Left ventricle myocardium inferior (tissue), 1 donor: ENCODE data around the gene RAB31. TPM values are rescaled to one million over a fixed set of nuclear protein-coding genes. Genes with fewer than 3 reads are reported as not detected.

Experiments
- DNase-seq: peaks from one replicate; pipeline ENCODE4 v3.0.0-alpha.2; 2020
- H3K27ac ChIP-seq: fragments of 200-600 bp; replicated peaks from 2 replicates; pipeline ENCODE4 v1.8.0; 2021
- H3K27me3 ChIP-seq: fragments of 200-600 bp; 2 replicates; pipeline ENCODE4 v1.8.0; 2021; ENCODE audit warnings: low read depth
- H3K36me3 ChIP-seq: fragments of 200-600 bp; 2 replicates; pipeline ENCODE4 v1.8.0; 2021
- H3K4me1 ChIP-seq: fragments of 200-600 bp; 2 replicates; pipeline ENCODE4 v1.8.0; 2021
- H3K4me3 ChIP-seq: fragments of 200-600 bp; 2 replicates; pipeline ENCODE4 v1.8.0; 2021; ENCODE audit warnings: mild to moderate bottlenecking, moderate library complexity
- H3K9me3 ChIP-seq: fragments of 200-600 bp; replicated peaks from 2 replicates; pipeline ENCODE4 v1.8.0; 2021
- intact Hi-C: fragments of 100-400 bp; cut with micrococcal nuclease; formaldehyde crosslinking; loops from one replicate; pipeline ENCODE4 v1.11.0; 2022
- total RNA-seq: library from RNA; stranded (reverse); fragmentation: NEBNext Ultra II Directional; extraction: Animal tissue kit (Norgen Biotek cat#: 25700); gene quantifications from one replicate; pipeline ENCODE4 v1.2.1, GENCODE V29; 2021
- TF ChIP-seq, protein P1 (sequence below): fragments of 200-600 bp; IDR thresholded peaks from 2 replicates; pipeline ENCODE4 v1.8.0; 2021; ENCODE audit warnings: antibody characterized with exemption, mild to moderate bottlenecking, borderline replicate concordance
- donor health status: DM: no; HTN: yes; CAD: no; lungs with severe emphysema.

Gene RAB31
- total RNA-seq, 1 donor from 2014 or later = 12.0 TPM

DNA sequence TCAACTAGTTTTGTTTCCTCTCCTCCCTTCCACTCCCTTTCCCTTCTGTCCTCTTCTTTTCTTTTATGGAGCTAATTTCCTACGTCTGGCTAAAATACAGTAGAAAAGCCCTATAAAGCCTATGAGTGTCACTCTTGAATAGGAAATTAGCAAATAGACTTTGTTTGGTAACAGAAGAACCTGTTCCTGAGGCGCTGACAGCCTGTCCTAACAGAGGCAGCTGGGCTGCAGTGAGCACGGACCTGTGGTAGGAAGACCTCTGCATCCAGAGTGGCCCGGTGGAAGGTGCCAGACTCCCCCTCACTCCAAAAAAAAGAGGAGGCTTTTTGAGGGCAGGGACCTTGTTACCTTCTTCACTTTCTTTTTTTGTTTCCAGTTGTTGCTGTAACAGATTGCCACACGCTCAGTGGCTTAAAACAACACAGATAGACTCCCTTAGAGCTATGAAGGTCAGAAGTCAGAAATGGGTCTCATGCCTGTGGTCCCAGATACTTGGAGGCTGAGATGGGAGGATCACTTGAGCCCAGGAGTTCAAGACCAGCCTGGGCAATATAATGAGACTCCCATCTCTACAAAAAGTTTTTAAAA, 96.5 kb downstream of the RAB31 start:
- Histone ChIP-seq H3K4me1 (peaks cover 54% of the 10 kb centered on the region), H3K4me3 (peak overlapping the region; percentile 15), H3K9me3 (no peaks in the 10 kb centered on the region), H3K36me3 (no peaks in the 10 kb centered on the region), H3K27ac (peak overlapping the region; percentile 91), H3K27me3 (no peaks in the 10 kb centered on the region)
- intact Hi-C loops = no loop called here
- DNase-seq = no peak
- TF ChIP-seq, protein P1, sequence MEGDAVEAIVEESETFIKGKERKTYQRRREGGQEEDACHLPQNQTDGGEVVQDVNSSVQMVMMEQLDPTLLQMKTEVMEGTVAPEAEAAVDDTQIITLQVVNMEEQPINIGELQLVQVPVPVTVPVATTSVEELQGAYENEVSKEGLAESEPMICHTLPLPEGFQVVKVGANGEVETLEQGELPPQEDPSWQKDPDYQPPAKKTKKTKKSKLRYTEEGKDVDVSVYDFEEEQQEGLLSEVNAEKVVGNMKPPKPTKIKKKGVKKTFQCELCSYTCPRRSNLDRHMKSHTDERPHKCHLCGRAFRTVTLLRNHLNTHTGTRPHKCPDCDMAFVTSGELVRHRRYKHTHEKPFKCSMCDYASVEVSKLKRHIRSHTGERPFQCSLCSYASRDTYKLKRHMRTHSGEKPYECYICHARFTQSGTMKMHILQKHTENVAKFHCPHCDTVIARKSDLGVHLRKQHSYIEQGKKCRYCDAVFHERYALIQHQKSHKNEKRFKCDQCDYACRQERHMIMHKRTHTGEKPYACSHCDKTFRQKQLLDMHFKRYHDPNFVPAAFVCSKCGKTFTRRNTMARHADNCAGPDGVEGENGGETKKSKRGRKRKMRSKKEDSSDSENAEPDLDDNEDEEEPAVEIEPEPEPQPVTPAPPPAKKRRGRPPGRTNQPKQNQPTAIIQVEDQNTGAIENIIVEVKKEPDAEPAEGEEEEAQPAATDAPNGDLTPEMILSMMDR = no peak

DNA sequence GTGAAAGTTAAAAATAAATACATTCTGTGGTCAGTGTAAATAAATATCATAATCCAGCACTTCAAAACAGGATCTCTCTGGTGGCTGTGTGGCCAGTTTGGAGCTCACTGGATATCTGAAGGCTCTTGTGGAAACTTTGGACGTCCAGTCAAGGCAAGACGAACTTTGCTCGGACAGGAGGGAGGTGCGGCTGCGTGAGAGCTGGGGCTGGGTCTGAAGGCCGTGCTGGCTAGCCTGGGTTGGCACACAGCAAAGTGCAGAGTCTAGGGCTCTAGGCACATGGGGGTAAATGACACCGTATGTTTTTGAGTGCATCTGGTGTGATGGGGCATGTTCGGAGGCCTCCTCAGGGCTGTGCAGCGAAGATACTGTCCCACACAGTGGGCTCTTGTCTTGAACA, 98.8 kb downstream of the RAB31 start:
- H3K4me3 ChIP-seq = no peak overlapping the region
- no peaks in the 10 kb centered on the region for H3K27me3 ChIP-seq
- H3K27ac ChIP-seq = no peak overlapping the region
- TF ChIP-seq, protein P1 = no peak
- H3K9me3 ChIP-seq = no peaks in the 10 kb centered on the region
- H3K36me3 ChIP-seq = no peaks in the 10 kb centered on the region
- peaks cover 72% of the 10 kb centered on the region for H3K4me1 ChIP-seq
- intact Hi-C loops = no loop called here
- DNase-seq = no peak

DNA sequence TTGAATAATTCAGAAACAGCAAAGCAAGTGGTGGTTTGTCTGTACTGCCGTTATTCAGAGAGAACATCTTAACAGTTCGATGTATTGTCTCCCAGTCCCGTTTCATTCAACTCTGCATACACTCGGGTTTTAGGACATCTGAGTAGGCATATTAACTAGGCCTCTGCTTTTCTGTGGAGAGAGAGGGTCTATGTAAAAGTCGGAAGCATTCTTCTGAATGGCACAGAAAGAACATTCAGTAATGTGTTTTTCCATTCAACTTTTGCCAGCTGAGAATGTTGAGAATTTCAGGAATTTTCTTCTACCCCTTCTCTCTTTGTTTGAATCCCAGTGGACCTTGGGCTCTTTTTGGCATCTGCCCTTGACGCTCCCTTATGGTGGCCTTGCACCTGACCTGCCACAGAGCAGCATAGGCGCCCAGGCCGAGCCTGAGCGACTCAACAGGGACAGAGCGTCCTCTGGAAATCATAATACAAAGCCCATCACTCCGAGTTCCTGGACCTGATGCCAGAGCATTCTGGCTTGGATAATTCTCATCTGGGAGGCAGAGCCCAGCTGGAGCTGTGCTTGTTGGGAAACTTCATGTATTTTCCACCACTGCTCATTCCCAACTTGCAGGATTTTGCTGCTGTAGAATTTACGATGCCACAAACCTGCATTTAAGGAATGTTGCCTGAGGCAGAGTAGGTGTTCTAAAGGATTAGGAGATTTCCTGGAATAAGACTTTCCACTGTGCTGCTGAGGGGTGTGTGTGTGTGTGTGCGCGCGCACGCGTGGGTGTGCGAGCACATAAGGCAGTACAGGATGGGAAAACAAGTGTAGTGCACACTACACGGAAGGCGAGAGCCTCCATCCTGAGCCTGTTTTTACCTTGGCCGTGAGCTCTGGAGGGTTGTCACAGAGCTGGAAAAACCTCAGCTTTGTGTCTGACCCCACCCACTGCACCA, 100.5 kb downstream of the RAB31 start:
- H3K27me3 ChIP-seq = no peaks in the 10 kb centered on the region
- TF ChIP-seq, protein P1 = no peak
- H3K4me3 ChIP-seq = no peak overlapping the region
- peak; percentile 51 for DNase-seq
- H3K4me1 ChIP-seq = peaks cover 57% of the 10 kb centered on the region
- H3K36me3 ChIP-seq = no peaks in the 10 kb centered on the region
- H3K9me3 ChIP-seq = no peaks in the 10 kb centered on the region
- intact Hi-C loops = no loop called here
- H3K27ac ChIP-seq = peak overlapping the region; percentile 78

DNA sequence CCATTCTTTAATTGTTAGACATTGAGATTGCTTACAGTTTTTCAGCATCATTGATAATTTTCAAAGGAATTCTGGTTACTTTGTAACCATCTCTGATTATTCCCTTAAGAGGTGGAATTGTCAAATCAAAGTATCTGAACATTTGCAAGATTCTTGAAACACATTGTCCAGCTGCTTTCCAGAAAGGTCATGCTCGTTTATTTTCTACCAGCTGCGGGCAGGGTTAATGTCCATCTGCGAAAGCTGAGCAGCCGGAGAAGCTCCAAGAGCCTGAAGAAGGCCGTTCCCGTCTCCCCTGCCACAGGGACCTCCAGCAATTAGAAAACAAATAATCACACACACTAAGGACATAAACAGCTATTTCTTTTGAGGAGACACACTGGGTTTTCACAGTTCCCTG, 101.6 kb downstream of the RAB31 start:
- intact Hi-C loops = no loop called here
- H3K36me3 ChIP-seq = no peaks in the 10 kb centered on the region

DNA sequence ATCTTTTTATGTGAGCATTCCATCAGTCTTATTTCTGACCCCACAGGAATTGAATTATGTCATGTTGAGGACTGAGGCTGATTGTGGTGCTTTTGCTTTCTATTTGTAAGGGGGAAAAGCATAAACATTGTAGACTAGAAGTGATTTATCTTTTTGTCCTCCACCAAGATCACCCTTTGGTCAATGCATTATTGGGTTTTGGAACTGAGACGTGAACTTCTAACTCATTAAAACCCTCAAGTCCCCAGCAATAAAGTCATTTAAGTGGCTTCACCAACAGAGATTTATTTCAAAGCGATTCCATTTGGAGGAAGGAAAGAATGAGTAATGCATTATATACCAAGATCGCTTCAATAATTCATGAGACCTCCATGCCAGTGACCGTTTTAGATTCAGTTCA, 102.2 kb downstream of the RAB31 start:
- TF ChIP-seq, protein P1 = no peak
- Histone ChIP-seq H3K27me3 (no peaks in the 10 kb centered on the region), H3K9me3 (no peaks in the 10 kb centered on the region), H3K36me3 (no peaks in the 10 kb centered on the region), H3K4me3 (no peak overlapping the region), H3K27ac (peak overlapping the region; percentile 78), H3K4me1 (peaks cover 54% of the 10 kb centered on the region)
- no peak for DNase-seq
- intact Hi-C loops = no loop called here

More for the DNA sequence above, 101.6 kb downstream of the RAB31 start:
- Histone ChIP-seq H3K4me3 (no peak overlapping the region), H3K27me3 (no peaks in the 10 kb centered on the region), H3K27ac (peak overlapping the region; percentile 78), H3K4me1 (peaks cover 56% of the 10 kb centered on the region), H3K9me3 (no peaks in the 10 kb centered on the region)
- no peak for DNase-seq
- TF ChIP-seq, protein P1 = no peak
